CD4-positive, alpha-beta T cell (primary cell): Measurements from ENCODE around the gene NCKAP1. TPM values are rescaled to one million over a fixed set of nuclear protein-coding genes. Genes with fewer than 3 reads are reported as not detected.

Experiments
- ATAC-seq: fragments of 200-7000 bp; cut with Tn5 transposase; one replicate; pipeline ENCODE4 v1.10.0; 2022; ENCODE audit warnings: mild to moderate bottlenecking; ENCODE audit not compliant: poor library complexity
- CTCF ChIA-PET: fragments of 350-600 bp; sonication (Branson Sonifier 250); formaldehyde crosslinking; loops from one replicate; lab custom pipeline; 2021; ENCODE audit warnings: antibody characterized with exemption, inconsistent platforms; lab: Charles Lee
- POLR2A ChIA-PET: fragments of 350-600 bp; sonication (Branson Sonifier 250); formaldehyde crosslinking; loops from one replicate; lab custom pipeline; 2021; ENCODE audit warnings: antibody characterized with exemption, inconsistent platforms; lab: Charles Lee
- DNase-seq, 14 experiments: peaks; one replicate each; pipeline ENCODE4 v3.0.0-alpha.2; 2013 to 2020; ENCODE audit warnings: mixed read lengths in 2 of 14
- H3K27ac ChIP-seq, 2 donors: one replicate each; pipeline versions ENCODE4 v1.5.1 to v1.7.0; 2013; ENCODE audit warnings: low read length in 2 of 2, low read depth in 1 of 2, mild to moderate bottlenecking in 1 of 2
- H3K27me3 ChIP-seq, 2 experiments: 1 replicate in 1 of 2; 2 replicates in 1 of 2; pipeline versions ENCODE4 v1.6.1 to v1.7.0; 2013; ENCODE audit warnings: low read length in 2 of 2, control low read depth in 1 of 2, mild to moderate bottlenecking in 1 of 2, moderate library complexity in 1 of 2; ENCODE audit not compliant: insufficient read depth in 2 of 2, control insufficient read depth in 1 of 2
- H3K36me3 ChIP-seq: one replicate; pipeline ENCODE4 v1.6.1; 2013; ENCODE audit warnings: low read length, control low read depth; ENCODE audit not compliant: insufficient read depth
- H3K4me1 ChIP-seq: one replicate; pipeline ENCODE4 v1.6.1; 2013; ENCODE audit warnings: low read length, control low read depth; ENCODE audit not compliant: insufficient read depth
- H3K4me3 ChIP-seq: one replicate; pipeline ENCODE4 v1.5.1; 2013; ENCODE audit warnings: mild to moderate bottlenecking, low read length, moderate library complexity
- H3K9me3 ChIP-seq, 2 experiments: 1 replicate in 1 of 2; 2 replicates in 1 of 2; pipeline versions ENCODE4 v1.6.1 to v1.7.0; 2013; ENCODE audit warnings: low read length in 2 of 2, mild to moderate bottlenecking in 2 of 2, control low read depth in 1 of 2, moderate library complexity in 1 of 2; ENCODE audit not compliant: control insufficient read depth in 1 of 2, insufficient read depth in 1 of 2
- H3K27ac Mint-ChIP-seq: one replicate; pipeline ENCODE4 v1.8.0; 2020; ENCODE audit warnings: mixed read lengths
- H3K27me3 Mint-ChIP-seq: one replicate; pipeline ENCODE4 v1.8.0; 2021; ENCODE audit warnings: mixed read lengths
- H3K36me3 Mint-ChIP-seq: one replicate; pipeline ENCODE4 v1.8.0; 2021; ENCODE audit warnings: low read depth, mixed read lengths
- H3K4me1 Mint-ChIP-seq: one replicate; pipeline ENCODE4 v1.8.0; 2021; ENCODE audit warnings: low read depth, mixed read lengths
- H3K4me3 Mint-ChIP-seq: one replicate; pipeline ENCODE4 v1.8.0; 2020; ENCODE audit warnings: mild to moderate bottlenecking, mixed read lengths
- H3K9me3 Mint-ChIP-seq: one replicate; pipeline ENCODE4 v1.8.0; 2020; ENCODE audit warnings: mixed read lengths
- CTCF ChIP-seq: fragments of 200-600 bp; IDR thresholded peaks from one replicate; pipeline ENCODE4 v1.8.0; 2022; ENCODE audit warnings: antibody characterized with exemption, mild to moderate bottlenecking
- intact Hi-C, 2 experiments: fragments of 100-400 bp; cut with DNase I in 1 of 2; cut with micrococcal nuclease in 1 of 2; formaldehyde crosslinking; loops; one replicate each; pipeline versions ENCODE4 v1.15.1 to v1.9.0; 2023 to 2025; cut with DNase I, micrococcal nuclease
- total RNA-seq, 174 experiments: library from RNA in 2 of 174; stranded (reverse) in 2 of 174; gene quantifications; one replicate each; pipeline ENCODE4 v1.2.3 and lab custom pipeline; 2021 to 2026

Gene NCKAP1
- total RNA-seq, 2 experiments from 2014 or later = 2.4 to 2.5 TPM

DNA sequence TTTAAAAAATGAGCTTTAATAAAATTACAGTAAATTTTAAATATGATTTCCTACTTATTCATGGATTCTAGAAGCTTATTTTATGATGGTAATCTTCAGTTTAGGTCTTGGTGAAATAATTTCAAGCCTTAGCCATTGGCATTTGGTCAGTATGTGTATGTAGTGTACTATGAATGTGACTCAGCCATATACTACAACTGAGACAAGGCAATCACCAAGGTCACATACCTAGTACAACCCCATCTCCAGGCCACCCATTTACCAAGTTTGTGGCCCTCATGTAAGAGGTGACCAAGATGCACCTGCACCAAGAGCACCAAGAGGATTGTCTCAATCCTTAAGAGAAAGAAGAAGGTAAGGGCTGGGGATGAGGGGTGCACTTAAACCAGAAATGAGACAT lies 117.0 kb downstream of the NCKAP1 start:
- intact Hi-C loops = no loop called here
- Mint-ChIP-seq H3K4me3 (no peak overlapping the region), H3K27ac (no peak overlapping the region), H3K4me1 (no peaks in the 10 kb centered on the region), H3K36me3 (peaks cover 11% of the 10 kb centered on the region), H3K9me3 (no peaks in the 10 kb centered on the region), H3K27me3 (no peaks in the 10 kb centered on the region)
- ATAC-seq (no peak), DNase-seq (no peak)
- no peaks in the 10 kb centered on the region for H3K4me1 ChIP-seq
- CTCF ChIA-PET = no interaction called here
- POLR2A ChIA-PET = no interaction called here
- H3K27me3 ChIP-seq = no peaks in the 10 kb centered on the region
- H3K9me3 ChIP-seq = no peaks in the 10 kb centered on the region
- no peak overlapping the region for H3K27ac ChIP-seq
- no peak overlapping the region for H3K4me3 ChIP-seq
- TF ChIP-seq CTCF = no peak
- H3K36me3 ChIP-seq = no peaks in the 10 kb centered on the region

DNA sequence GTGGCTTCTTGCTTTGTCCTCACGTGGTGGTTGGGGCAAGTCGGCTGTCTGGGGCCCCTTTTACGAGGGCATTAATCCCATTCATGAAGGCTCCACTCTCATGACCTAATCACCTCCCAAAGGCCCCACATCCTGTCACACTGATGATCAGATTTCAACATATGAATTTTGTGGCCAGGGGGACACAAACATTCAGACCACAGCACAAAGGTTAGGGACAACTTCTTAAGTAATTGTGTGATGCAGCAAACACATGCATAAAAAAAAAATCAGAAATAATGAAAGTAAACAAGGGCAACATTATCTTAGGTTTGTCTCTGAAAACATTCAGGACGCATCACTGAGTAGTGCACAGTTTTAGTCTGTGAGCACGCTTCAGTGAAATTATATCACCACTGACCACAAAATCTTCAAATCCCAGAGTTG lies 117.6 kb downstream of the NCKAP1 start:
- H3K4me3 ChIP-seq = no peak overlapping the region
- Mint-ChIP-seq H3K27ac (no peak overlapping the region), H3K27me3 (no peaks in the 10 kb centered on the region), H3K36me3 (peaks cover 8% of the 10 kb centered on the region), H3K4me1 (no peaks in the 10 kb centered on the region), H3K4me3 (no peak overlapping the region), H3K9me3 (no peaks in the 10 kb centered on the region)
- H3K4me1 ChIP-seq = no peaks in the 10 kb centered on the region
- ATAC-seq = no peak
- H3K27ac ChIP-seq = no peak overlapping the region
- CTCF ChIA-PET = no interaction called here
- no peaks in the 10 kb centered on the region for H3K27me3 ChIP-seq
- intact Hi-C loops = no loop called here
- POLR2A ChIA-PET = no interaction called here
- no peaks in the 10 kb centered on the region for H3K36me3 ChIP-seq
- no peak for TF ChIP-seq CTCF
- H3K9me3 ChIP-seq = no peaks in the 10 kb centered on the region
- DNase-seq = no peak

DNA sequence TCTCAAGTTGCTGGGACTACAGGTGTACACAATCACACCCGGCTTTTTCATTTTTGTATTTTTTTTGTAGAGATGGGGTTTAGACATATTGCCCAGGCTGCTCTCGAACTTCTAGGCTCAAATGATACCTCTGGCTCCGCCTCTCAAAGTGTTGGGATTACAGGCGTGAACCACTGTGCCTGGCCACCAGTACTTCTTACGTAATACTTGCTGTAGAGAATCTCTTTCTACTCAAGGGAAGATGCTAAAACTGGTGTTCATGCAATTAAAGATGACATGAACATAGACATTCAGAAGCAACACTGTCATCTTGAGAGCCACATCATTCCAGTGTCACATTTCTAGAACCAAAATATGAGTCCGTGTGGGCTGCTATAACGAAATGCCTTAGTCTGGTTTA lies 118.2 kb downstream of the NCKAP1 start:
- intact Hi-C loops = no loop called here
- Mint-ChIP-seq H3K27me3 (no peaks in the 10 kb centered on the region), H3K4me1 (no peaks in the 10 kb centered on the region), H3K4me3 (no peak overlapping the region), H3K36me3 (peaks cover 8% of the 10 kb centered on the region), H3K9me3 (no peaks in the 10 kb centered on the region), H3K27ac (no peak overlapping the region)
- Histone ChIP-seq H3K36me3 (no peaks in the 10 kb centered on the region), H3K4me1 (no peaks in the 10 kb centered on the region), H3K27me3 (no peaks in the 10 kb centered on the region), H3K27ac (no peak overlapping the region), H3K4me3 (no peak overlapping the region), H3K9me3 (no peaks in the 10 kb centered on the region)
- ChIA-PET POLR2A (no interaction called here), CTCF (no interaction called here)
- ATAC-seq (no peak), DNase-seq (no peak)
- no peak for TF ChIP-seq CTCF
